ENCODE data around the gene ADCY5. TPM values are rescaled to one million over a fixed set of nuclear protein-coding genes. Genes with fewer than 3 reads are reported as not detected.

The ADCY5 gene
- total RNA-seq, 1 experiment from 2014 or later, result 1.4 TPM

- in situ Hi-C loops (cut with HindIII; ENCODE audit: low pct_unique_long_range_greater_than_20kb, low sequenced_read_pairs), result no loop called here
- POLR2A ChIA-PET, result no interaction called here
These were observed 114.8 kb downstream of the ADCY5 start for GRCh38 chr3:123334056-123334455.

GRCh38 chr3:123333401-123333800 is 115.5 kb downstream of the ADCY5 start:
- intact Hi-C loops (cut with micrococcal nuclease; ENCODE audit: unreplicated experiment), result no loop called here
- ATAC-seq (no peak), DNase-seq (ENCODE audit: low read depth, low spot score) (no peak)
- no peak overlapping the region for H3K27ac ChIP-seq (ENCODE audit: low read length)
- no peaks in the 10 kb centered on the region for H3K9me3 ChIP-seq (ENCODE audit: control insufficient read depth, insufficient read depth, low read depth, low read length)
- POLR2A ChIA-PET, result no interaction called here
- in situ Hi-C loops (cut with HindIII; ENCODE audit: low pct_unique_long_range_greater_than_20kb, low sequenced_read_pairs), result no loop called here
- no peak overlapping the region for H3K4me3 ChIP-seq (ENCODE audit: low read depth in 2 of 2, low read length in 2 of 2)
- BruUV-seq (replicated peaks), result no TSS peak
- TF ChIP-seq, protein P1, sequence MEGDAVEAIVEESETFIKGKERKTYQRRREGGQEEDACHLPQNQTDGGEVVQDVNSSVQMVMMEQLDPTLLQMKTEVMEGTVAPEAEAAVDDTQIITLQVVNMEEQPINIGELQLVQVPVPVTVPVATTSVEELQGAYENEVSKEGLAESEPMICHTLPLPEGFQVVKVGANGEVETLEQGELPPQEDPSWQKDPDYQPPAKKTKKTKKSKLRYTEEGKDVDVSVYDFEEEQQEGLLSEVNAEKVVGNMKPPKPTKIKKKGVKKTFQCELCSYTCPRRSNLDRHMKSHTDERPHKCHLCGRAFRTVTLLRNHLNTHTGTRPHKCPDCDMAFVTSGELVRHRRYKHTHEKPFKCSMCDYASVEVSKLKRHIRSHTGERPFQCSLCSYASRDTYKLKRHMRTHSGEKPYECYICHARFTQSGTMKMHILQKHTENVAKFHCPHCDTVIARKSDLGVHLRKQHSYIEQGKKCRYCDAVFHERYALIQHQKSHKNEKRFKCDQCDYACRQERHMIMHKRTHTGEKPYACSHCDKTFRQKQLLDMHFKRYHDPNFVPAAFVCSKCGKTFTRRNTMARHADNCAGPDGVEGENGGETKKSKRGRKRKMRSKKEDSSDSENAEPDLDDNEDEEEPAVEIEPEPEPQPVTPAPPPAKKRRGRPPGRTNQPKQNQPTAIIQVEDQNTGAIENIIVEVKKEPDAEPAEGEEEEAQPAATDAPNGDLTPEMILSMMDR (IDR thresholded peaks at IDR 0.05), result no peak
- no peak for TF ChIP-seq POLR2AphosphoS5 (IDR thresholded peaks at IDR 0.05; ENCODE audit: low read depth, low read length)
- no peak for TF ChIP-seq TCF7L2 (IDR thresholded peaks at IDR 0.05; ENCODE audit: low read depth, low read length)
- no peak for TF ChIP-seq SIN3A (IDR thresholded peaks at IDR 0.05; ENCODE audit: borderline replicate concordance, insufficient read depth, low read depth, low read length)
- TF ChIP-seq REST (IDR thresholded peaks at IDR 0.05; ENCODE audit: insufficient read depth in 1 of 2, low read depth in 2 of 2, low read length in 1 of 2), result no peak
- H3K27me3 ChIP-seq (ENCODE audit: control insufficient read depth, insufficient read depth, low read length), result no peaks in the 10 kb centered on the region
- CTCF ChIA-PET, result no interaction called here
- no peaks in the 10 kb centered on the region for H3K36me3 ChIP-seq (ENCODE audit: control insufficient read depth, insufficient read depth, low read length)
- H3K4me1 ChIP-seq (ENCODE audit: control insufficient read depth, insufficient read depth, low read length), result peaks cover 4% of the 10 kb centered on the region; the same call in 1 of the 2 replicates

More at GRCh38 chr3:123334056-123334455, 114.8 kb downstream of the ADCY5 start:
- Histone ChIP-seq H3K9me3 (ENCODE audit: control insufficient read depth, insufficient read depth, low read depth, low read length) (no peaks in the 10 kb centered on the region), H3K4me3 (ENCODE audit: low read depth in 2 of 2, low read length in 2 of 2) (no peak overlapping the region), H3K27me3 (ENCODE audit: control insufficient read depth, insufficient read depth, low read length) (no peaks in the 10 kb centered on the region), H3K27ac (ENCODE audit: low read length) (no peak overlapping the region), H3K4me1 (ENCODE audit: control insufficient read depth, insufficient read depth, low read length) (peaks cover 4% of the 10 kb centered on the region; the same call in 1 of the 2 replicates), H3K36me3 (ENCODE audit: control insufficient read depth, insufficient read depth, low read length) (no peaks in the 10 kb centered on the region)
- DNase-seq (ENCODE audit: low read depth, low spot score) (no peak), ATAC-seq (no peak)
- no TSS peak for BruUV-seq (replicated peaks)
- CTCF ChIA-PET, result interaction anchor here (0.6 kb wide), 1 partner anchor 1796 kb away, joined by 3 read pairs; no protein-coding TSS in a partner anchor
- intact Hi-C loops (cut with micrococcal nuclease; ENCODE audit: unreplicated experiment), result no loop called here
- TF ChIP-seq REST (IDR thresholded peaks at IDR 0.05; ENCODE audit: insufficient read depth in 1 of 2, low read depth in 2 of 2, low read length in 1 of 2), result no peak
- TF ChIP-seq, protein P1 (IDR thresholded peaks at IDR 0.05), result no peak
- TF ChIP-seq POLR2AphosphoS5 (IDR thresholded peaks at IDR 0.05; ENCODE audit: low read depth, low read length), result no peak
- no peak for TF ChIP-seq SIN3A (IDR thresholded peaks at IDR 0.05; ENCODE audit: borderline replicate concordance, insufficient read depth, low read depth, low read length)
- TF ChIP-seq TCF7L2 (IDR thresholded peaks at IDR 0.05; ENCODE audit: low read depth, low read length), result no peak

Measured in Panc1 (cell line).